Transverse colon (tissue), 3 donors: ENCODE data around the gene MID2.

Experiments used
- POLR2A ChIP-seq: fragments of 450-650 bp; IDR thresholded peaks from one replicate; pipeline ENCODE4 v1.6.1; 2016; ENCODE audit warnings: antibody characterized with exemption, mild to moderate bottlenecking, moderate library complexity
- TF ChIP-seq, protein P1 (sequence below), 5 experiments: fragments of 200-600 bp in 3 of 5; fragments of 450-650 bp in 2 of 5; sonication (generic) in 3 of 5; IDR thresholded peaks; 1 replicate in 2 of 5; 2 replicates in 3 of 5; pipeline ENCODE4 v1.5.1; 2016 to 2017; ENCODE audit warnings: antibody characterized with exemption in 5 of 5, inconsistent platforms in 3 of 5, mild to moderate bottlenecking in 2 of 5, moderate library complexity in 1 of 5

DNA sequence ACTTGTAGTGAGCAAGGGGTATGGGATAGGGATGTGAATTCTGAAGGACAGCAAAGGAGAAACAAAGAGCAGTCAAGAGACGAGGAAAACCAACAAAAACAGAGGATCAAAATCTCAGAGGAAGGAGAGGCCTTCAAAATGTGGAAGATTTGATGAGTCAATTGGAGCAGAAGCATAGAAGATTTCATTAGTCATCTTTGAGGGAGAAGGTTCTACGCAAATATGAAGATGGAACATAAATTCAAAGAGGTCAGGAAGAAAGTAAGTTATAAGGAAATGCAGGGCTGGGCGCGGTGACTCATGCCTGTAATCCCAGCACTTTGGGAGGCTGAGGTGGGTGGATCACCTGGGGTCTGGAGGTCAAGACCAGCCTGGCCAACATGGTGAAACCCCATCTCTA, 35.4 kb downstream of the MID2 start:
- no peak for TF ChIP-seq POLR2A
- TF ChIP-seq, protein P1, sequence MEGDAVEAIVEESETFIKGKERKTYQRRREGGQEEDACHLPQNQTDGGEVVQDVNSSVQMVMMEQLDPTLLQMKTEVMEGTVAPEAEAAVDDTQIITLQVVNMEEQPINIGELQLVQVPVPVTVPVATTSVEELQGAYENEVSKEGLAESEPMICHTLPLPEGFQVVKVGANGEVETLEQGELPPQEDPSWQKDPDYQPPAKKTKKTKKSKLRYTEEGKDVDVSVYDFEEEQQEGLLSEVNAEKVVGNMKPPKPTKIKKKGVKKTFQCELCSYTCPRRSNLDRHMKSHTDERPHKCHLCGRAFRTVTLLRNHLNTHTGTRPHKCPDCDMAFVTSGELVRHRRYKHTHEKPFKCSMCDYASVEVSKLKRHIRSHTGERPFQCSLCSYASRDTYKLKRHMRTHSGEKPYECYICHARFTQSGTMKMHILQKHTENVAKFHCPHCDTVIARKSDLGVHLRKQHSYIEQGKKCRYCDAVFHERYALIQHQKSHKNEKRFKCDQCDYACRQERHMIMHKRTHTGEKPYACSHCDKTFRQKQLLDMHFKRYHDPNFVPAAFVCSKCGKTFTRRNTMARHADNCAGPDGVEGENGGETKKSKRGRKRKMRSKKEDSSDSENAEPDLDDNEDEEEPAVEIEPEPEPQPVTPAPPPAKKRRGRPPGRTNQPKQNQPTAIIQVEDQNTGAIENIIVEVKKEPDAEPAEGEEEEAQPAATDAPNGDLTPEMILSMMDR (IDR thresholded peaks at IDR 0.05), result no peak
